Testis (tissue), 3 donors: ENCODE measurements around the gene PROZ. TPM values are rescaled to one million over a fixed set of nuclear protein-coding genes. Genes with fewer than 3 reads are reported as not detected.

Experiments used
- DNase-seq: peaks from one replicate; pipeline ENCODE4 v3.0.0-alpha.2; 2019
- H3K27ac ChIP-seq, 2 donors: fragments of 200-600 bp; sonication (generic); one replicate each; pipeline ENCODE4 v1.5.1; 2019
- H3K27me3 ChIP-seq: fragments of 200-600 bp; sonication (generic); one replicate; pipeline ENCODE4 v1.5.1; 2019
- H3K36me3 ChIP-seq: fragments of 200-600 bp; sonication (generic); one replicate; pipeline ENCODE4 v1.5.1; 2017; ENCODE audit warnings: low read depth; ENCODE audit errors: missing control alignments
- H3K4me1 ChIP-seq: fragments of 200-600 bp; sonication (generic); one replicate; pipeline ENCODE4 v1.5.1; 2019
- H3K4me3 ChIP-seq, 2 donors: fragments of 200-600 bp; sonication (generic); one replicate each; pipeline ENCODE4 v1.5.1; 2017 to 2019
- H3K9me3 ChIP-seq: fragments of 200-600 bp; sonication (generic); one replicate; pipeline ENCODE4 v1.5.1; 2017
- CTCF ChIP-seq, 3 experiments: fragments of 450-650 bp in 2 of 3; fragments of 200-600 bp in 1 of 3; sonication (generic) in 1 of 3; IDR thresholded peaks; one replicate each; pipeline ENCODE4 v1.5.1; 2016 to 2019; ENCODE audit warnings: antibody characterized with exemption in 3 of 3, mild to moderate bottlenecking in 2 of 3, moderate library complexity in 1 of 3
- POLR2A ChIP-seq: fragments of 450-650 bp; IDR thresholded peaks from one replicate; pipeline ENCODE4 v1.6.1; 2017; ENCODE audit warnings: antibody characterized with exemption, mild to moderate bottlenecking, moderate library complexity
- WGBS, 2 donors: methylation state at CpG; one replicate each; pipeline ENCODE4 v1.1.5; 2018; 5-methylcytosine and 5-hydroxymethylcytosine counted together
- intact Hi-C: fragments of 100-400 bp; cut with DNase I; formaldehyde crosslinking; loops from one replicate; pipeline ENCODE4 v1.15.1; 2023; ENCODE audit warnings: low total_unique reads
- polyA plus RNA-seq: library from polyadenylated mRNA; stranded (reverse); fragments of 350-450 nt; fragmentation: Illumina TruSeq; extraction: RNeasy Lipid Tissue Mini Kit (QIAGEN cat#74804); gene quantifications from one replicate; pipeline ENCODE4 v1.2.3, GENCODE V29; 2014; ENCODE audit warnings: low read depth, low replicate concordance; ENCODE audit not compliant: insufficient read depth
- total RNA-seq, 2 donors: library from RNA; depleted of rRNA; stranded (reverse); fragments of >200 nt; gene quantifications; one replicate each; pipeline ENCODE4 v1.2.3, GENCODE V29; 2016

The PROZ gene
- total and polyA plus RNA-seq, 3 donors from 2014 or later: 0.42 to 0.81 (median 0.63) TPM

DNA sequence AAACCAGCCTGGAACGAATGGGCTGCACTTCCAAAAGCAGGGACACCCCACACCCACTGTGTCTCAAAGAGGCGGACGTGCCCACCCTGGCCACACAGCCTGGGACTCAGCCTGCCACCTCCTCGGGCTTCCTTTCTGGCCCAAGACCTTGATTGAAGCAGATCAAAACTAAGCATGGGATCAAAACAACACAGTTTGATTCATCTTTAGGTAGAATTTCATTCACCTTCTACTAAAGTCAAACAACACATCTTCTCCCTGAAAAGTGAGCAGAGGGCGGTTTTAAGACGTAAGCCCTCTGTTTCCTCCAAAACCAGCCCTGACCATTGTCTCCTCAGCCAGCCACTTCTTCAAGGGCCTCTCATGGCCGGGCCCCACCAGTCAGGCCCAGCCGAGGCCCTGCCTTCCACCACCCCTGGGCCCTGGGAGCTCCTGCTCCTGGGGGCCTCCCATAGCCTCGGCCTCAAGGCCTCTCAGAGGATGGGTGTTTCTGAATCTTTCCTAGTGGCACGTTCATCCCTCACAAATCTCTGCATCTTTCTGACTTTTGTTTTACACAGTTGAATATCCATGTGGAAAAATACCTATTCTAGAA is 42.1 kb upstream of the PROZ start:
- Histone ChIP-seq H3K27me3 (no peaks in the 10 kb centered on the region), H3K4me3 (no peak overlapping the region), H3K36me3 (no peaks in the 10 kb centered on the region), H3K27ac (no peak overlapping the region), H3K4me1 (no peaks in the 10 kb centered on the region), H3K9me3 (no peaks in the 10 kb centered on the region)
- peak; percentile 1 for DNase-seq
- TF ChIP-seq POLR2A: no peak
- TF ChIP-seq CTCF (IDR thresholded peaks at IDR 0.05): no peak
- 81 to 88% methylated on average over 10 of the region's 10 CpGs for WGBS, 2 donors
- intact Hi-C loops: no loop called here

GRCh38 chr13:113116871-113117271 is 41.6 kb upstream of the PROZ start:
- no peak overlapping the region for H3K4me3 ChIP-seq
- TF ChIP-seq CTCF (IDR thresholded peaks at IDR 0.05) (no peak), POLR2A (no peak)
- 95 to 98% methylated on average over 10 of the region's 10 CpGs for WGBS, 2 donors
- intact Hi-C loops: no loop called here
- H3K9me3 ChIP-seq: no peaks in the 10 kb centered on the region
- H3K4me1 ChIP-seq: peaks cover 5% of the 10 kb centered on the region
- H3K27ac ChIP-seq: no peak overlapping the region
- DNase-seq: peak; percentile 1
- no peaks in the 10 kb centered on the region for H3K36me3 ChIP-seq
- no peaks in the 10 kb centered on the region for H3K27me3 ChIP-seq

DNA sequence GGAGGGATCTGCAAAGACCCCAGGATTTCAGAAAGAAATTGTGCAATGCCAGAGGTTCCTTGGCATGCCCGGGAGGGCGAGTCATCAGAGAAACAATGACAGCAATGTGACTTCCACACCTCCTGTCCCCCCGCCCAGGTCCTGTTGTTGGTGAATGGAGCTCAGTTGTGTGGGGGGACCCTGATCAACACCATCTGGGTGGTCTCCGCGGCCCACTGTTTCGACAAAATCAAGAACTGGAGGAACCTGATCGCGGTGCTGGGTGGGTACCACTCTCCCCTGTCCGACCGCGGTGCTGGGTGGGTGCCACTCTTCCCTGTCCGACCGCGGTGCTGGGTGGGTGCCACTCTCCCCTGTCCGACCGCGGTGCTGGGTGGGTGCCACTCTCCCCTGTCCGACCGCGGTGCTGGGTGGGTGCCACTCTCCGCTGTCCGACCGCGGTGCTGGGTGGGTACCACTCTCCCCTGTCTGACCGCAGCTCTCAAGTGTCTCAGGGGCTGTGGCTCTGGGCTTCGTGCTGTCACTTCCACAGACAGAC is 41.0 kb upstream of the PROZ start:
- intact Hi-C loops: no loop called here
- no peak for TF ChIP-seq POLR2A
- TF ChIP-seq CTCF (IDR thresholded peaks at IDR 0.05): no peak
- H3K4me3 ChIP-seq: no peak overlapping the region
- no peak overlapping the region for H3K27ac ChIP-seq
- WGBS, 2 donors: 95% methylated on average over 15 to 26 of the region's 26 CpGs
- DNase-seq: no peak
- peaks cover 8% of the 10 kb centered on the region for H3K4me1 ChIP-seq
- no peaks in the 10 kb centered on the region for H3K27me3 ChIP-seq
- H3K9me3 ChIP-seq: no peaks in the 10 kb centered on the region
- no peaks in the 10 kb centered on the region for H3K36me3 ChIP-seq

GRCh38 chr13:113117911-113118260 is 40.6 kb upstream of the PROZ start:
- Histone ChIP-seq H3K9me3 (no peaks in the 10 kb centered on the region), H3K36me3 (no peaks in the 10 kb centered on the region), H3K27me3 (no peaks in the 10 kb centered on the region), H3K27ac (no peak overlapping the region), H3K4me1 (peaks cover 8% of the 10 kb centered on the region), H3K4me3 (no peak overlapping the region)
- intact Hi-C loops: no loop called here
- TF ChIP-seq POLR2A (no peak), CTCF (IDR thresholded peaks at IDR 0.05) (no peak)
- 92 to 96% methylated on average over 9 of the region's 9 CpGs for WGBS, 2 donors
- no peak for DNase-seq
